Liver (tissue), 2 donors: ENCODE measurements around the gene ANKRD27.
"Not testable (repeated sequence)": the region's sequence is repeated elsewhere in the genome, so short reads cannot be mapped to it uniquely, and the experiment has no call there.

Experiments used
- FOXA1 ChIP-seq: IDR thresholded peaks from 2 replicates; pipeline ENCODE4 v1.6.1; 2016; ENCODE audit warnings: antibody characterized with exemption
- TF ChIP-seq, protein P1 (sequence below): fragments of 150-350 bp; IDR thresholded peaks from 2 replicates; pipeline ENCODE4 v1.5.1; 2017; ENCODE audit warnings: improper control_type of control experiment, low read depth, low read length; ENCODE audit not compliant: missing input control
- donor health status: healthy.

DNA sequence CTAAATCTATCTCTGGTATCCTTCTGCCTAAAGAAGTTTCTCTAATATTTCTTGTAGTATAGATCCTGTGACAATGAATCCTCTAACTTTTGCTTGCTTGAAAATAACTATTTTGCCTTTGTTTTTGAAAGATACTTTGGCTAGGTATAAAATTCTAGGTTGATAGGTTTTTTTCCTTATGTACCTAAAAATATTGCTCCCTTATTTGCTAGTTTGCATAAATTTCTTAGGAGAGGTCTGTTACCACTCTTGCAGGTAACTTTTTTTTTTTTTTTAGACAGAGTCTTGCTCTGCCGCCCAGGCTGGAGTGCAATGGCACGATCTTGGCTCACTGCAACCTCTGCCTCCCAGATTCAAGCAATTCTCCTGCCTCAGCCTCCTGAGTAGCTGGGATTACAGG is 29.0 kb upstream of the ANKRD27 start:
- TF ChIP-seq, protein P1, sequence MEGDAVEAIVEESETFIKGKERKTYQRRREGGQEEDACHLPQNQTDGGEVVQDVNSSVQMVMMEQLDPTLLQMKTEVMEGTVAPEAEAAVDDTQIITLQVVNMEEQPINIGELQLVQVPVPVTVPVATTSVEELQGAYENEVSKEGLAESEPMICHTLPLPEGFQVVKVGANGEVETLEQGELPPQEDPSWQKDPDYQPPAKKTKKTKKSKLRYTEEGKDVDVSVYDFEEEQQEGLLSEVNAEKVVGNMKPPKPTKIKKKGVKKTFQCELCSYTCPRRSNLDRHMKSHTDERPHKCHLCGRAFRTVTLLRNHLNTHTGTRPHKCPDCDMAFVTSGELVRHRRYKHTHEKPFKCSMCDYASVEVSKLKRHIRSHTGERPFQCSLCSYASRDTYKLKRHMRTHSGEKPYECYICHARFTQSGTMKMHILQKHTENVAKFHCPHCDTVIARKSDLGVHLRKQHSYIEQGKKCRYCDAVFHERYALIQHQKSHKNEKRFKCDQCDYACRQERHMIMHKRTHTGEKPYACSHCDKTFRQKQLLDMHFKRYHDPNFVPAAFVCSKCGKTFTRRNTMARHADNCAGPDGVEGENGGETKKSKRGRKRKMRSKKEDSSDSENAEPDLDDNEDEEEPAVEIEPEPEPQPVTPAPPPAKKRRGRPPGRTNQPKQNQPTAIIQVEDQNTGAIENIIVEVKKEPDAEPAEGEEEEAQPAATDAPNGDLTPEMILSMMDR, result not testable (repeated sequence)
- not testable (repeated sequence) for TF ChIP-seq FOXA1
